ENCODE data around the gene DDX42.
"Not testable (repeated sequence)": the region's sequence is repeated elsewhere in the genome, so short reads cannot be mapped to it uniquely, and the experiment has no call there.

- not testable (repeated sequence) for TF ChIP-seq CTCF (conservative IDR thresholded peaks at IDR 0.05; ENCODE audit: low read depth in 2 of 2); EZH2phosphoT487 (IDR thresholded peaks at IDR 0.05; ENCODE audit: unreplicated experiment); POLR2AphosphoS5 (IDR thresholded peaks at IDR 0.05; ENCODE audit: low read depth); CREB1 (CRISPR knock-in tag; IDR thresholded peaks at IDR 0.05; ENCODE audit: low read depth); REST (IDR thresholded peaks at IDR 0.05; ENCODE audit: unreplicated experiment); EZH2 (IDR thresholded peaks at IDR 0.05; ENCODE audit: low read depth, unreplicated experiment); JUNB (IDR thresholded peaks at IDR 0.05; ENCODE audit: unreplicated experiment); ETS1 (IDR thresholded peaks at IDR 0.05); NANOG (IDR thresholded peaks at IDR 0.05; ENCODE audit: borderline replicate concordance)
These were observed 22.4 kb downstream of the DDX42 start for GRCh38 chr17:63796375-63796774.
